GM18505 (cell line): ENCODE measurements around the gene ZKSCAN2.

Experiments
- ATAC-seq: cut with Tn5 transposase; IDR thresholded peaks from one replicate; pipeline ENCODE4 v1.9.1; 2021; ENCODE audit not compliant: unreplicated experiment
- POLR2A ChIP-seq: IDR thresholded peaks from 4 replicates; pipeline ENCODE4 v1.6.1; 2011; ENCODE audit warnings: borderline replicate concordance; ENCODE audit not compliant: insufficient read depth, insufficient read length; ENCODE audit errors: extremely low read depth

ZKSCAN2 gene

DNA sequence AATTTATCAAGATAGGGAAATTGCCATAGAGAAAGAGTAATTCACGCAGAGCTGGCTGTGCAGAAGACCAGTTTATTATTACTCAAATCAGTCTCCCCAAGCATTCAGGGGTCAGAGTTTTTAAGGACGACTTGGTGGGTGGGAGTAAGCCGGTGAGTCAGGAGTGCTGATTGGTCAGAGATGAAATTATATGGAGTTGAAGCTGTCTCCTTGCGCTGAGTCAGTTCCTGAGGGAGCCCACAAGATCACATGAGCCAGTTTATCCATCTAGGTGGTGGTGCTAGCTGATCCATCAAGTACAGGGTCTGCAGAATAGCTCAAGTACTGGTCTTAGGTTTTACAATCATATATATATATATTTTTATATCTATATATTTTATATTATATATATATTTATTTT is 46.9 kb downstream of the ZKSCAN2 start:
- TF ChIP-seq POLR2A: no peak
- ATAC-seq: no peak

GRCh38 chr16:25199457-25199856 is 58.2 kb downstream of the ZKSCAN2 start:
- ATAC-seq: no peak
- no peak for TF ChIP-seq POLR2A

GRCh38 chr16:25198021-25198420 is 59.6 kb downstream of the ZKSCAN2 start:
- no peak for ATAC-seq
- TF ChIP-seq POLR2A: no peak

DNA sequence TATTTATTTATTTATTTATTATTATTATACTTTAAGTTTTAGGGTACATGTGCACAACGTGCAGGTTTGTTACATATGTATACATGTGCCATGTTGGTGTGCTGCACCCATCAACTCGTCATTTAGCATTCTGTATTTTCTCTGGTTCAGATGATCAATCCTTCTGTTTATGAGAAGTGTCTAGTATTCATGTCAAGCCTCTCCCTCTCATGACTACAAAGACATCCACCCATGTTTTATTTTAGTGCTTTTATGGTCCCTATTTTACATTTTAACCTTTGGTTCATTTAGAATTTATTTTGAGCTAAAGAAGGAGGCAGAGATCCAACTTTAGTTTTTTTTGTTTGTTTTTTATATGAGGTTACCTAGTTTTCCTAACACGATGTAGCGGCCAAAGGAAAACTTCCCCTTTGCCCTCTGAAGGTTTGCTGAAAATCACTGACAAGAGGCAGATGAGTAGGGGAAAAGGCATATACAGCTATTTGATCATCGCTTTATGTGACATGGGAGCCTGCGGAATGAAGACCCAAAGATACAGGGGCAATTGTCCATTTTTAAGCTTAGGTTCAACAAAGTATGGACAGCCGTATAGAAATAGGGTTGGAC is 63.3 kb downstream of the ZKSCAN2 start:
- ATAC-seq: no peak
- no peak for TF ChIP-seq POLR2A

DNA sequence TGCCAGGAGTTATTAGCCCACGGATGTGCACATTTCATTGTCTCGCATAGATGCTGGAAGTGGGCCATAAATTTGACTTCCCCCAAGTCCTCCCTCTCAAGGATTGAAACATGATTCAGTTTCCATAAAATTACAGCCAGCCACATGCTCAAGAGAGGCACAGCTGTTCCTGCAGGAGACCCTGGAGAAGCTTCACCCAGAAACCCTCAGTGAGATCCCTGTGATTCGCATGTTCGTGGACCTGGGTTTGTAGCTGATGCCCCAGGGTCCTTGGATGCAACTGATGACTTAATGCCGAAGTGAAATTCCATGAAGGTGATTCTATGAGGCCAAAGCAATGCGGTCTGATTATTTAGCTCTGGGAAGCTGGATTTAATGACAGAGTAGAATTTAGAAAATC is 65.5 kb downstream of the ZKSCAN2 start:
- no peak for ATAC-seq
- no peak for TF ChIP-seq POLR2A

GRCh38 chr16:25189305-25189704 is 68.3 kb downstream of the ZKSCAN2 start:
- TF ChIP-seq POLR2A: no peak
- ATAC-seq: no peak

DNA sequence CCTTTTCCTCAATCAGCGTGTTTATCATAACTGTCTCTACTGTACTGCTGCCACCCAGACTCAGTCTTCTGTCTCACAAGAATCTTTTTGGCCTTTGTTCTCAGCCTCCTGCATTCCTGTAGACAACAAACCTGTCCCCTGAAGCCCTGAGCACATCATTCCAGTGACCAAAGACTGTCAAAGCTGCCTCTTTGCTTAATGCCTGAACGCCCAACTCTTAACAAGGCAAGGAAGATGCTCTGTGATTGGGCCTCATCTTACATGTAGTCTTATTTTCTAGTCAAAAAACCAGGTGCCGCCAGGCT is 70.2 kb downstream of the ZKSCAN2 start:
- no peak for ATAC-seq
- TF ChIP-seq POLR2A: no peak
